ENCODE results near the gene SPAG16. TPM values are rescaled to one million over a fixed set of nuclear protein-coding genes. Genes with fewer than 3 reads are reported as not detected.
"Not testable (repeated sequence)": the region's sequence is repeated elsewhere in the genome, so short reads cannot be mapped to it uniquely, and the experiment has no call there.

Gene SPAG16
- polyA plus RNA-seq, 2 of the 4 experiments (the other 2 are of a cell fraction): 19.1 to 27.6 TPM

DNA sequence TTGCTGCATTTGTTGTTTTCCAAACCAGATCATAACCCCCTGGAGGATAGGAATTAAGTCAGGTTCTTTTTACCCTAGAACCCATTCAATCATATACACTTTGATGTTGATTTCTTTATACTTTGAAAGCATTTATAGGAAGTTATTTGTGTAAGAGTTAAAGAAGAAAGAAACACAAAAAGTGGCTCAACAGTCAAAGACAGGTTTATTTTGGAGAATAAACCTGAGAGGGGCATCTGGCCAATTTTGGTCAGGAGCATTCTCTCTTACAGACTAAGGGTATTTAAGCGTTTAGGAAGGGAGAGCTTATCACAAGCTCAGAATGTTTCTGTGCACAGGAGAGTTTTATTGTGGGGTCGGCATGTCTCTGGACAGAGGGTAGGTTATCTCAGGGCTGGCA is 398.0 kb downstream of the SPAG16 start:
- no peak overlapping the region for H3K4me2 ChIP-seq
- H3K27ac ChIP-seq: no peak overlapping the region
- FAIRE-seq (no peak), DNase-seq (ENCODE audit: low read depth in 1 of 2, low spot score in 1 of 2) (no peak), ATAC-seq (no peak)
- no peak for TF ChIP-seq SREBF2 (IDR thresholded peaks at IDR 0.05)
- H3K4me3 ChIP-seq: no peak overlapping the region
- H3K9me3 ChIP-seq: no peaks in the 10 kb centered on the region
- ChIA-PET CTCF (interaction anchor here (0.6 kb wide), 1 partner anchor 1058 kb away, joined by 3 read pairs; no protein-coding TSS in a partner anchor), POLR2A (no interaction called here)
- H3K4me1 ChIP-seq: no peaks in the 10 kb centered on the region
- 7% methylated on average over 2 of the region's 2 CpGs for WGBS (ENCODE audit: missing lambda C conversion rate)

DNA sequence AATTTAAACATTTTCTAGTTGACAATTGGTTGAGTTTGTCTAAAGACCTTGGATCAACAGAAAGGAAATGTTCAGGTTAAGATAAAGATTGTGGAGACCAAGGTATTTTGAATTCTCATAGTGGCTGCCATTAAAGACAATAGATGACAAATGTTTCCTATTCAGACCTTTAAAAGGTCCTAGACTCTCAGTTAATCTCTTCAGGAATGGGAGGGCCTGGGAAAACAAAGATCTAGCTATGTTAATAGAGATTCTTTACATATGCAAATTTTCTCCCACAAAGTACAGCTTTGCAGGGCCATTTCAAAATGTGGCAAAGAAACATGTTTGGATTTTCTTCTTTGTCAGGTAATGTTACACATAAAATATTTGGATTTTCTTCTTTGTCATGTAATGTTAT is 403.9 kb downstream of the SPAG16 start:
- POLR2A ChIA-PET: no interaction called here
- ATAC-seq (no peak), FAIRE-seq (no peak)

DNA sequence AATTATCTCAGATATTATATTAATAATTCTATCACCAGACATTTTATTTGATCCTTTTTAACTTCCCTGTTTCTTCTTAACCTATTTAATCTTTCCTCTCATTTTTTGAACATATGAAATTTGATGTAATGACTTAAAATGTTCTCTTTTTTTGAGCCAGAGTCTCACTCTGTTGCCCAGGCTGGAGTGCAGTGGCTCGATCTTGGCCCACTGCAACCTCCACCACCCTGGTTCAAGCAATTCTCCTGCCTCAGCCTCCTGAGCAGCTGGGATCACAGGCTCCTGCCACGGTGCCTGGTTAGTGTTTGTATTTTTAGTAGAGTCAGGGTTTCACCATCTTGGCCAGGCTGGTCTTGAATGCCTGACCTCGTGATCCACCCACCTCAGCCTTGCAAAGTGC is 404.6 kb downstream of the SPAG16 start:
- POLR2A ChIA-PET; H3K4me2 ChIP-seq; H3K9me3 ChIP-seq; FAIRE-seq; DNase-seq (ENCODE audit: low read depth in 1 of 2, low spot score in 1 of 2); H3K4me3 ChIP-seq; H3K27ac ChIP-seq; H3K4me1 ChIP-seq; ATAC-seq; CTCF ChIA-PET: not testable (repeated sequence)
- WGBS (ENCODE audit: missing lambda C conversion rate): 7% methylated on average over 3 of the region's 3 CpGs

More for the DNA sequence above, 403.9 kb downstream of the SPAG16 start:
- CTCF ChIA-PET: no interaction called here
- H3K27ac ChIP-seq: no peak overlapping the region
- no peak for TF ChIP-seq RARB (CRISPR knock-in tag; IDR thresholded peaks at IDR 0.05)
- no peak for TF ChIP-seq NFE2L2 (conservative IDR thresholded peaks at IDR 0.05; ENCODE audit: low read length)
- TF ChIP-seq, protein P1, sequence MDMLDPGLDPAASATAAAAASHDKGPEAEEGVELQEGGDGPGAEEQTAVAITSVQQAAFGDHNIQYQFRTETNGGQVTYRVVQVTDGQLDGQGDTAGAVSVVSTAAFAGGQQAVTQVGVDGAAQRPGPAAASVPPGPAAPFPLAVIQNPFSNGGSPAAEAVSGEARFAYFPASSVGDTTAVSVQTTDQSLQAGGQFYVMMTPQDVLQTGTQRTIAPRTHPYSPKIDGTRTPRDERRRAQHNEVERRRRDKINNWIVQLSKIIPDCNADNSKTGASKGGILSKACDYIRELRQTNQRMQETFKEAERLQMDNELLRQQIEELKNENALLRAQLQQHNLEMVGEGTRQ (IDR thresholded peaks at IDR 0.05): no peak
- TF ChIP-seq MYC (IDR thresholded peaks at IDR 0.05; ENCODE audit: borderline replicate concordance, low read length): no peak
- TF ChIP-seq RCOR1 (IDR thresholded peaks at IDR 0.05; ENCODE audit: low read depth, low read length): no peak
- no peak for TF ChIP-seq NR3C1 (IDR thresholded peaks at IDR 0.05)
- TF ChIP-seq EHMT2 (IDR thresholded peaks at IDR 0.05; ENCODE audit: low read depth): no peak
- no peak for TF ChIP-seq HOXB13 (CRISPR knock-in tag; IDR thresholded peaks at IDR 0.05; ENCODE audit: low read depth)
- TF ChIP-seq FOSL2 (IDR thresholded peaks at IDR 0.05): no peak
- TF ChIP-seq FOSL2 (CRISPR knock-in tag; IDR thresholded peaks at IDR 0.05): no peak
- no peak for TF ChIP-seq POLR2AphosphoS2 (conservative IDR thresholded peaks at IDR 0.05; ENCODE audit: low read length)
- TF ChIP-seq EHF (CRISPR knock-in tag; IDR thresholded peaks at IDR 0.05): no peak
- TF ChIP-seq, protein P2, sequence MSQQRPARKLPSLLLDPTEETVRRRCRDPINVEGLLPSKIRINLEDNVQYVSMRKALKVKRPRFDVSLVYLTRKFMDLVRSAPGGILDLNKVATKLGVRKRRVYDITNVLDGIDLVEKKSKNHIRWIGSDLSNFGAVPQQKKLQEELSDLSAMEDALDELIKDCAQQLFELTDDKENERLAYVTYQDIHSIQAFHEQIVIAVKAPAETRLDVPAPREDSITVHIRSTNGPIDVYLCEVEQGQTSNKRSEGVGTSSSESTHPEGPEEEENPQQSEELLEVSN (IDR thresholded peaks at IDR 0.05; ENCODE audit: borderline replicate concordance, low read depth): no peak
- TF ChIP-seq, protein P3, sequence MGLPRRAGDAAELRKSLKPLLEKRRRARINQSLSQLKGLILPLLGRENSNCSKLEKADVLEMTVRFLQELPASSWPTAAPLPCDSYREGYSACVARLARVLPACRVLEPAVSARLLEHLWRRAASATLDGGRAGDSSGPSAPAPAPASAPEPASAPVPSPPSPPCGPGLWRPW (IDR thresholded peaks at IDR 0.05): no peak
- no peak for TF ChIP-seq JUNB (IDR thresholded peaks at IDR 0.05)
- TF ChIP-seq CHD2 (IDR thresholded peaks at IDR 0.05; ENCODE audit: low read length, partially characterized antibody): no peak
- TF ChIP-seq ZFP36 (IDR thresholded peaks at IDR 0.05; ENCODE audit: borderline replicate concordance, partially characterized antibody): no peak
- no peak for TF ChIP-seq ZSCAN20 (CRISPR knock-in tag; IDR thresholded peaks at IDR 0.05)
- DNase-seq (ENCODE audit: low read depth in 1 of 2, low spot score in 1 of 2): no peak
- no peaks in the 10 kb centered on the region for H3K4me1 ChIP-seq
- H3K4me2 ChIP-seq: no peak overlapping the region
- H3K4me3 ChIP-seq: no peak overlapping the region
- H3K9me3 ChIP-seq: no peaks in the 10 kb centered on the region

DNA sequence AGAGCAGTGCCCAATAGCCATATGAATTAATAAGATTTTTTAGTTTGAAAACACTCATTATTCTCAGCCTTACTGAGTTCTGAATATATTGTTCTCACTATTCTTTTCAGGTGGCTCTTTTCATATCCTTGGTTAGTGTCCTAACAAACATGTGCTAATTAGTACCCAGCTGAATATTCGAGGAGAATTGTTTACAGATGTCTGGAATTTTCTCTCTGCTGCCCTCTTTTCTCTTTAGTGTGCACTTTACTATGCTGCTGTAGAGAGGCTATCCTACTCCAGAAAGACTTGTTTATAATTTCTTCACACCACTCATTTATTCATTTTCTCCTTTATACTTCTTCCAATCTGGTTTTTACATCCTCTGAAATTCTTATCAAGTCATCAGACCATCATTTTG is 405.3 kb downstream of the SPAG16 start:
- Histone ChIP-seq H3K9me3 (no peaks in the 10 kb centered on the region), H3K4me1 (no peaks in the 10 kb centered on the region), H3K4me2 (no peak overlapping the region), H3K4me3 (no peak overlapping the region), H3K27ac (no peak overlapping the region)
- ATAC-seq (no peak), FAIRE-seq (no peak), DNase-seq (ENCODE audit: low read depth in 1 of 2, low spot score in 1 of 2) (no peak)
- WGBS (ENCODE audit: missing lambda C conversion rate): 11% methylated on average over 1 of the region's 1 CpG
- POLR2A ChIA-PET: no interaction called here
- TF ChIP-seq HOXA7 (CRISPR knock-in tag; IDR thresholded peaks at IDR 0.05) (no peak), CHD4 (IDR thresholded peaks at IDR 0.05; ENCODE audit: borderline replicate concordance) (no peak), FOSB (CRISPR knock-in tag; IDR thresholded peaks at IDR 0.05) (no peak), BHLHE40 (IDR thresholded peaks at IDR 0.05; ENCODE audit: low read depth, low read length) (no peak), NPAS2 (CRISPR knock-in tag; IDR thresholded peaks at IDR 0.05; ENCODE audit: borderline replicate concordance) (no peak), CHD2 (IDR thresholded peaks at IDR 0.05; ENCODE audit: low read length, partially characterized antibody) (no peak), RARB (CRISPR knock-in tag; IDR thresholded peaks at IDR 0.05) (no peak), SMC3 (IDR thresholded peaks at IDR 0.05) (no peak), MAZ (IDR thresholded peaks at IDR 0.05; ENCODE audit: borderline replicate concordance, low read depth, low read length) (no peak)
- CTCF ChIA-PET: no interaction called here

Measured in A549 (cell line).